PC-9 (cell line): ENCODE measurements around the gene ERN1. TPM values are rescaled to one million over a fixed set of nuclear protein-coding genes. Genes with fewer than 3 reads are reported as not detected.

Experiments used
- BruUV-seq: library from RNA; stranded (reverse); fragments of 400-500 nt; replicated peaks from 2 replicates; lab custom pipeline; 2021; lab: Mats Ljungman, UMichigan
- CTCF ChIA-PET: fragments of 300-600 bp; sonication (Branson Sonifier 250); formaldehyde crosslinking; loops from one replicate; lab custom pipeline; 2022; ENCODE audit warnings: antibody characterized with exemption; lab: Charles Lee
- POLR2A ChIA-PET: fragments of 300-600 bp; sonication (Branson Sonifier 250); formaldehyde crosslinking; loops from one replicate; lab custom pipeline; 2022; ENCODE audit warnings: antibody characterized with exemption; ENCODE audit not compliant: unreplicated experiment; lab: Charles Lee
- DNase-seq, 2 experiments: peaks; one replicate each; pipeline versions ENCODE4 v3.0.0 to v3.0.0-alpha.2; 2015 to 2022; ENCODE audit warnings: mixed read lengths in 1 of 2
- H2AFZ ChIP-seq: fragments of 200-600 bp; sonication (generic); 2 replicates; pipeline ENCODE4 v1.8.1; 2017; ENCODE audit warnings: antibody characterized with exemption
- H3F3A ChIP-seq: fragments of 200-600 bp; sonication (generic); 2 replicates; pipeline ENCODE4 v1.8.1; 2017; ENCODE audit warnings: antibody characterized with exemption, mild to moderate bottlenecking, low read depth; ENCODE audit not compliant: insufficient read depth
- H3K27ac ChIP-seq: fragments of 200-600 bp; sonication (generic); 2 replicates; pipeline ENCODE4 v1.6.1; 2016; ENCODE audit warnings: mixed run types
- H3K27me3 ChIP-seq: fragments of 200-600 bp; sonication (generic); 2 replicates; pipeline ENCODE4 v1.6.1; 2016; ENCODE audit warnings: low read depth, mixed run types; ENCODE audit not compliant: insufficient read depth
- H3K36me3 ChIP-seq: fragments of 200-600 bp; sonication (generic); 2 replicates; pipeline ENCODE4 v1.6.1; 2016; ENCODE audit warnings: low read depth, mixed run types
- H3K4me1 ChIP-seq: fragments of 200-600 bp; sonication (generic); replicated peaks from 2 replicates; pipeline ENCODE4 v1.6.1; 2016; ENCODE audit warnings: mixed run types; ENCODE audit not compliant: insufficient read depth
- H3K4me2 ChIP-seq: fragments of 200-600 bp; sonication (generic); 2 replicates; pipeline ENCODE4 v1.6.1; 2017; ENCODE audit warnings: mixed run types
- H3K4me3 ChIP-seq: fragments of 200-600 bp; sonication (generic); 2 replicates; pipeline ENCODE4 v1.6.1; 2016; ENCODE audit warnings: mixed run types
- H3K79me2 ChIP-seq: fragments of 200-600 bp; sonication (generic); 2 replicates; pipeline ENCODE4 v1.6.1; 2017; ENCODE audit warnings: low read depth, mixed run types
- H3K9me2 ChIP-seq: fragments of 200-600 bp; sonication (generic); 2 replicates; pipeline ENCODE4 v1.8.1; 2017; ENCODE audit warnings: mild to moderate bottlenecking; ENCODE audit not compliant: insufficient read depth
- H3K9me3 ChIP-seq: fragments of 200-600 bp; sonication (generic); 2 replicates; pipeline ENCODE4 v1.8.1; 2016; ENCODE audit warnings: low read depth; ENCODE audit not compliant: insufficient read depth
- H4K20me1 ChIP-seq: fragments of 200-600 bp; sonication (generic); 2 replicates; pipeline ENCODE4 v1.8.1; 2017; ENCODE audit not compliant: insufficient read depth
- EZH2 ChIP-seq: fragments of 200-600 bp; sonication (generic); IDR thresholded peaks from 2 replicates; pipeline ENCODE4 v1.8.0; 2017; ENCODE audit warnings: antibody characterized with exemption, low read depth
- intact Hi-C: fragments of 100-400 bp; cut with micrococcal nuclease; formaldehyde crosslinking; loops from one replicate; pipeline ENCODE4 v1.10.0; 2022; ENCODE audit not compliant: unreplicated experiment
- total RNA-seq: library from RNA; stranded (reverse); gene quantifications from 2 replicates; pipeline ENCODE4 v1.2.3, GENCODE V29; 2021
- TF ChIP-seq, protein P1 (sequence below): fragments of 200-600 bp; sonication (generic); conservative IDR thresholded peaks from 2 replicates; pipeline ENCODE4 v1.6.1; 2017; ENCODE audit warnings: mixed run types, antibody characterized with exemption, mild to moderate bottlenecking, moderate library complexity

ERN1 gene
- total RNA-seq, 1 experiment from 2014 or later = 9.2 TPM

DNA sequence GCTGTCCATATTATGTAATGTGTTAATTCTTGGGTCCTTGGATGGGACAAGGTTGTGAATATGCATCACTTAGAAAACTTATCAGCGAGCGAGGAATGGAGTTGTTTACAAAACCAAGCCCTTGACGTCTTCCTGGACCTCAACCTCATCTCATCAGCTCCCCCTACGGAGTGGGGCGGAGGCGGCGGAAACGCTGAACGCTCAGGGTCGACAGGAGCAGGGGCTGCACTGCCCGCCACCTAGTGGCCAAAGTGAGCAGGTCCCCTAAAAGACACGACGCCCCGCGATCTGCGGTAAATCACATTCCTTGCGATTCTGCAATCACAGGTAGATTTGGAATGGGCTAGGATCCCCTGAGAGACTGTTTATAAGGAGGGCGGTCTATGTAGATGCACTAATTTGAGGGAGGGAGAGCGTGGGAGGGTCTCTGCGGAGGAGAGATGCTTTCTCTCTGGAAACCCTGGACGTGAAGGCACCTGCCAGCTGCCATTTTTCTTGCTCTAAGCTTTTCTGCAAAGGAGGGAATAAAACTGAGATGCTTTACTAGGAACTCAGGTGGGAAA, 104.1 kb downstream of the ERN1 start:
- Histone ChIP-seq H4K20me1 (no peaks in the 10 kb centered on the region), H3K9me3 (no peaks in the 10 kb centered on the region), H3K9me2 (no peaks in the 10 kb centered on the region), H3K27ac (no peak overlapping the region), H3K79me2 (no peaks in the 10 kb centered on the region), H3K4me1 (0 out of 2 replicates have a peak, but pooled peaks cover 4% of the 10 kb centered on the region), H3K36me3 (no peaks in the 10 kb centered on the region), H3K27me3 (no peaks in the 10 kb centered on the region), H3K4me2 (peak overlapping the region; percentile 69), H3F3A (peaks cover 6% of the 10 kb centered on the region; the same call in 1 of the 2 replicates), H2AFZ (0 out of 2 replicates have a peak overlapping the region, but pooled peaks have one; percentile 69), H3K4me3 (peak overlapping the region; percentile 16; the same call in 1 of the 2 replicates)
- POLR2A ChIA-PET = no interaction called here
- peak; percentile 57 to 77 for DNase-seq
- CTCF ChIA-PET = interaction anchor here (0.6 to 3.2 kb wide), 9 partner anchors 20 to 396 kb away, joined by 3 to 15 read pairs (median 4); no protein-coding TSS in a partner anchor
- TF ChIP-seq, protein P1, sequence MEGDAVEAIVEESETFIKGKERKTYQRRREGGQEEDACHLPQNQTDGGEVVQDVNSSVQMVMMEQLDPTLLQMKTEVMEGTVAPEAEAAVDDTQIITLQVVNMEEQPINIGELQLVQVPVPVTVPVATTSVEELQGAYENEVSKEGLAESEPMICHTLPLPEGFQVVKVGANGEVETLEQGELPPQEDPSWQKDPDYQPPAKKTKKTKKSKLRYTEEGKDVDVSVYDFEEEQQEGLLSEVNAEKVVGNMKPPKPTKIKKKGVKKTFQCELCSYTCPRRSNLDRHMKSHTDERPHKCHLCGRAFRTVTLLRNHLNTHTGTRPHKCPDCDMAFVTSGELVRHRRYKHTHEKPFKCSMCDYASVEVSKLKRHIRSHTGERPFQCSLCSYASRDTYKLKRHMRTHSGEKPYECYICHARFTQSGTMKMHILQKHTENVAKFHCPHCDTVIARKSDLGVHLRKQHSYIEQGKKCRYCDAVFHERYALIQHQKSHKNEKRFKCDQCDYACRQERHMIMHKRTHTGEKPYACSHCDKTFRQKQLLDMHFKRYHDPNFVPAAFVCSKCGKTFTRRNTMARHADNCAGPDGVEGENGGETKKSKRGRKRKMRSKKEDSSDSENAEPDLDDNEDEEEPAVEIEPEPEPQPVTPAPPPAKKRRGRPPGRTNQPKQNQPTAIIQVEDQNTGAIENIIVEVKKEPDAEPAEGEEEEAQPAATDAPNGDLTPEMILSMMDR = peak; percentile 96
- no peak for TF ChIP-seq EZH2
- no TSS peak for BruUV-seq
- intact Hi-C loops = loop anchor here (1.0 kb wide), 2 partner anchors 75 to 107 kb away; no protein-coding TSS in a partner anchor

DNA sequence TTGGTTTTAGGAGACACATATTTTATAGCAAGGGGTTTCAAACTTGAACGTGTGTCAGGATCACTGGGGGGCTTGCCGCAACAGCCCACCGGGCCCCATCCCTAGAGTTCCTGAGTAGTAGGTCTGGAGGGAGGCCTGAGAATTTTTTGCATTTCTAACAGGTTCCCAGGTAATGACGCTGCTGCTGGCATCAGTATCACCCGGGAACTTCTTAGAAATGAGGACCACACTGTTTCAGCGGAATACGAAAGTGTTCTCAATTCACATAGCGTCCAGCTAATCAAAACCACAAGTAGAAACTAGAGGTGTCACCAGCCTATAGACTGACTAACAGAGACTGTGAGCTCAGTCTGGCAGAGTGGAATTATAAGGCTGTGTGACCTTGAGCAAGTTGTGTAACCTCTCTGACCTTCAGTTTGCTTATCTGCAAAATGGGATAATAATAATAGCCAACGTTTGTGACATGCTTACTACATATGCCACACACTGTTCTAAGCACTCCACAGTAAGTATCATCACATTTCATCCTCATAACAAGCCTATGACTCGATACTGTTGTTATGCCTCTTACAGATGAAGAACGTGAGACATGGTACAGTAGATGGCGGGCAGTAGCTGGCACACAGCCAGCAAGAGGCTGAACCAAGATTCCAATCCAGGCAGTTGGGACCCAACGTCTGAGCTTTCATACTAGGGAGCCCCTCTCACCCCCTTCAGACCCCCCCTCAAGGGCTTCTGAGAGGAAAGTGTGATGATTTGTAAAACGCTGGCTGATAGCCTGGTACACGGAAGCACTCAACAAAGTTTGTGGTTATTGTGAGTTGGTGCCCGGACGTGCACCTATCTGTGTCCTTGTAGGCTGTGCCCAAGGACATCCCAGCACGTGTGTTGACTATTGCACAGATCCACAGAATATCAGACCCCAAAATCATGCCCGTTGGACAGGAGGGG, 104.9 kb downstream of the ERN1 start:
- Histone ChIP-seq H3K36me3 (no peaks in the 10 kb centered on the region), H3K9me2 (no peaks in the 10 kb centered on the region), H3K4me2 (no peak overlapping the region), H2AFZ (no peak overlapping the region), H3K27ac (no peak overlapping the region), H3K4me3 (no peak overlapping the region), H4K20me1 (no peaks in the 10 kb centered on the region), H3F3A (peaks cover 6% of the 10 kb centered on the region; the same call in 1 of the 2 replicates), H3K27me3 (no peaks in the 10 kb centered on the region), H3K9me3 (no peaks in the 10 kb centered on the region), H3K79me2 (no peaks in the 10 kb centered on the region), H3K4me1 (0 out of 2 replicates have a peak, but pooled peaks cover 4% of the 10 kb centered on the region)
- CTCF ChIA-PET = interaction anchor here (0.6 to 3.2 kb wide), 7 partner anchors 20 to 397 kb away, joined by 3 to 15 read pairs (median 4); no protein-coding TSS in a partner anchor
- DNase-seq = no peak
- intact Hi-C loops = loop anchor here (1.0 kb wide), 2 partner anchors 74 to 106 kb away; no protein-coding TSS in a partner anchor
- POLR2A ChIA-PET = no interaction called here
- BruUV-seq = no TSS peak
- TF ChIP-seq, protein P1 = no peak
- TF ChIP-seq EZH2 = no peak

DNA sequence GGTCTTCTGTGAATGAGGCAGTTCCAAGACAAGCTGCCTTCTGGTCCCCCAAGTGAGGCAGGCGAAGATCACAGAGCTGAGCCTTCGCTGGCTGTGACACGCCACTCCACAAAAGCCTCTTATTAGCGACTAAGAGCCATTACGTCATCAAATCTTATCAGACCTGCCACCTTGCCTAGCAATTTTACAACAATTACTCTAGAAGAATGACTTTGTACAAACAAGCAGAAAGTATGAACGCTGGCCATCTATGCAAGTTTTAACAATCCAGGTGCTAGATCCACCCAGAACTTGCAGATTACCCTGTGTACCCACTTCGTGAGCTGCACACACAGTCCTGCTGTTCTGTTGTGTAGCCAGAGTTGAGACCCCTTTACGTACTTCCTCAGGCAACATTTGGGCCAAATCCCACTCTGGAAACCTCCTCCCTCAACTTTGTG, 105.7 kb downstream of the ERN1 start:
- Histone ChIP-seq H3K27me3 (no peaks in the 10 kb centered on the region), H3K4me1 (0 out of 2 replicates have a peak, but pooled peaks cover 4% of the 10 kb centered on the region), H3K9me3 (no peaks in the 10 kb centered on the region), H4K20me1 (no peaks in the 10 kb centered on the region), H3F3A (peaks cover 6% of the 10 kb centered on the region; the same call in 1 of the 2 replicates), H3K27ac (no peak overlapping the region), H3K9me2 (no peaks in the 10 kb centered on the region), H3K4me2 (no peak overlapping the region), H3K4me3 (no peak overlapping the region), H2AFZ (no peak overlapping the region), H3K79me2 (no peaks in the 10 kb centered on the region), H3K36me3 (no peaks in the 10 kb centered on the region)
- intact Hi-C loops = no loop called here
- no peak for DNase-seq
- TF ChIP-seq EZH2 = no peak
- TF ChIP-seq, protein P1 = no peak
- no TSS peak for BruUV-seq
- ChIA-PET CTCF (interaction anchor here (3.2 kb wide), 1 partner anchor 104 kb away, joined by 15 read pairs; no protein-coding TSS in a partner anchor), POLR2A (no interaction called here)
